Inflammatory macrophage treated with lipopolysaccharide for 4 hours (primary cell): ENCODE data around the gene SRD5A3.
A peak's percentile ranks its signal among the peaks of the same experiment; 100 is the strongest.

ENCODE experiments used
- DNase-seq: peaks from one replicate; pipeline ENCODE4 v3.0.0-alpha.2; 2020

Gene SRD5A3

DNA sequence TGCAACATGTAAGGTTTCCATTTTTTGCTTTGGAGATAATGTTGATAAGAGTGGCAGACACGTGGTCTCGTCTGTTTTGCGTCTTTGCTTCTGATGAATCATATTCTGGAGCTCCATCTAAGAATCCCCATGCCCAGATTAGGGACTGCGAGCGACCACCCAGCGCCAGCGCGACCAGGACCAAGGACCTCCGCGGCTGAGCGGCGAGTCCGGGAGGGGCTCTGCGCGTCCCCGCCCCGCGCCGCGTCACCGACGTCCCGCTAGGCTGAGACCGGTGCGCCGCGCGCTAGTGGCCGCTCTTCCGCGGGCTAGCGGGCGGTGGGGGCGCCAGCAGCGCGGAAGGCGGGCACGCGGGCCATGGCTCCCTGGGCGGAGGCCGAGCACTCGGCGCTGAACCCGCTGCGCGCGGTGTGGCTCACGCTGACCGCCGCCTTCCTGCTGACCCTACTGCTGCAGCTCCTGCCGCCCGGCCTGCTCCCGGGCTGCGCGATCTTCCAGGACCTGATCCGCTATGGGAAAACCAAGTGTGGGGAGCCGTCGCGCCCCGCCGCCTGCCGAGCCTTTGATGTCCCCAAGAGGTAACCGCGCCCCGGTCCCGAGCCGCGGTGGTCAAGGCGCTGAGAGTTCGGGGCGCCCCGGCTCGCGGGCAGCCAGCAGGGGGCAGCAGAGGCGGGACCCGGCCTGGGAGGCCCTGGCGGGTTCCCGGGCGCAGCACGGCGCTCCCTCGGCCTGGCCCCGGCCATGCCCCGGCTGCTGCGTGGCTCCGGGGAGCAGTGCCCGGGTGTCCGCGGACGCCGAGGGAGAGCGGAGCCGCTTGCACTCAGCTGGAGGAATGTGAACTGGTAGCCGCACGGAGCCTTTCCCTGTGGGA, at the start of gene SRD5A3:
TSS of gene SRD5A3 (plus strand) at position 263 of the 871 bp plus-strand sequence. CDS start at position 358, 95 bp downstream.
- DNase-seq = peak; percentile 83

DNA sequence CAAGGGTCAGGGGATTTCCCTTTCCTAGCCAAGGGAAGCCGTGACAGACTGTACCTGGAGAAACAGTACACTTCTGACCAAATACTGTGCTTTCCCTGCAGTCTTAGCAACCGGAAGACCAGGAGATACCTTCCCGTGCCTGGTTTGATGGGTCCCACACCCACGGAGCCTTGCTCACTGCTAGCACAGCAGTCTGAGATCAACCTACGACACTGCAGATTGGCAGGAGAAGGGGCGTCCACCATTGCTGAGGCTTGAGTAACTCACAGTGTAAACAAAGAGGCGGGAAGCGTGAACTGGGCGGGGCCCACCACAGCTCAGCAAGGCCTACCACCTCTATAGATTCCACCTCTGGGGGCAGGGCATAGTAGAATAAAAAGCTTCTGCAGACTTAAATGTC, 48.7 kb upstream of the SRD5A3 start:
- DNase-seq = no peak

DNA sequence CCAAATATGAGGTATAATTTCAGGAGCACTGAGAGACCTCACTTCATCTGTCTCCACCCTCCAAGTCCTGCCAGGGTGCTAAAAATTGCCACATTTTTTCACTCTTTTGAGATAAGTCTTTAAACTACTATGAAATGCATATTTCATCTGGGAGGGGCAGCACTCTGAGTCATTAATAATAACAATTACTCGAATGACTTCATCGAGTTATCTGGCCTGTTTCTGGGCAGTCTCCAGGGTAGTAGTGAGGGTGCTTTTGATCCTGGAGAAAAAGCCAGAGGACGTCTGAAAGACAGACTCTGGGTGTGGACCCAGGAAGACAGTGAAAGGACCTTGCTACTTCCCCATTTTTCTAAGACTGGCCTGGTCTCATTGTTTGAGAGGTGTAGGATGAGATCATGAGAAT, 42.3 kb upstream of the SRD5A3 start:
- peak; percentile 22 for DNase-seq

DNA sequence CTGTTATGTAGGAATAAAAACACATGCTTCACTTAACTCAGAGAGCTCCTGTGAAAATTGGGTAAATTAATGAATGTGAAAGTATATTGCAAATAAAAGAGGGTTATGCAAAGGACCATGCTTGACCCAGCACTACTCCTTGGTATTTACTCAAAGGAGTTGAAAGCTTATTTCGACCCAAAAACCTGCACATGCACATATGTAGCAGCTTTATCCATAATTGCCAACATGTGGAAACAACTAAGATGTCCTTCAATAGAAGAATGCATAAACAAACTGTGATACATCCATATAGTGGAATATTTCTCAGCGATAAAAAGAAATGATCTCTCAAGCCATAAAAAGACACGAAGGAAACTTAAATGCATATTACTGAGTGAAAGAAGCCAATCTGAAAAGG, 41.7 kb upstream of the SRD5A3 start:
- DNase-seq = no peak

DNA sequence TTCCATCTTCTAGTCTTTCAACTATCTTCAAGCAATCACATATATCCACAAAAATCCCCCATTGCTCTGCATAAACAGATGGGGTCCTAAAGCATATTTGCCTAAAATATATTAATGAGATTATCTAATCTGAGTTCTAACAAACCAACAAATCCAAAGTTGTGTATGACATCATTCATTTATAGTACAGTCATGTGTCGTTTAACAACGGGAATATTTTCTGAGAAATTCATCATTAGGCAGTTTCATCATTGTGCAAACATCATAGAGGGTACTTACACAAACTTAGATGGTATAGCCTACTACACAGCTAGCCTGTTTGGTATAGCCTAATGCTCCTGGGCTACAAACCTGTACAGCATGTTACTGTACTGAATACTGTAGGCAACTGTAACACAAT, 38.0 kb upstream of the SRD5A3 start:
- no peak for DNase-seq

DNA sequence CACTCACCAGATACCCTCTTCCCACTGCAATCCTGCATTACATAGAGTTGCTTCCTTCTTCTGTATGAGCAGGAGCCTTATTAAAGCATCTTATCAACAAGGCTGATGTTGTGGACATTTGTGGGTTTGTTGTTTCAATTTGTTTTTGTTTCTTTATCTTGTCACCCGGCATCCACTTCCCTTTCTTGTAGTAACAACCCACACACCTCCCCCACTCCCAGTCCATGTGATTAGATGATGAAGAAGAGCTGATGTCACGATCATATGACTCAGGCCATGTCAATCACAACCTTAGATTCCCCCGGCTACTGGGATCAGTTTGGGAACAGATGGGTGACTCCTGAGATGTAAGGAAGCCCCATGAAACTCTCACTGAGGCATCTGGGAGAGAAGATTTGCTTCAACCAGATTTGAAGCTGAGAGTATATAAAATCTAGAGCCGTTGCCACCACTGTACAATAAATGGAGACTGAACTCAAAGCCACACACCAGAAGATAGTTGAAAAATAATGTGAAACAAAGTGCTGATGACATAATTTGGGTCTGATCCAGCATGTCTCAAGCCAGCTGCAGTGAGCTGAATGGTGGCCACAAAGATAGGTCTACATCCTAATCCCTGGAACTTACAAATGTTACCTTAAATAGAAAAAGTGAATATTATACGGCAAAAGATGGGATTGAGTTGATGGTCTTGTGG, 34.1 kb upstream of the SRD5A3 start:
- DNase-seq = peak; percentile 98

DNA sequence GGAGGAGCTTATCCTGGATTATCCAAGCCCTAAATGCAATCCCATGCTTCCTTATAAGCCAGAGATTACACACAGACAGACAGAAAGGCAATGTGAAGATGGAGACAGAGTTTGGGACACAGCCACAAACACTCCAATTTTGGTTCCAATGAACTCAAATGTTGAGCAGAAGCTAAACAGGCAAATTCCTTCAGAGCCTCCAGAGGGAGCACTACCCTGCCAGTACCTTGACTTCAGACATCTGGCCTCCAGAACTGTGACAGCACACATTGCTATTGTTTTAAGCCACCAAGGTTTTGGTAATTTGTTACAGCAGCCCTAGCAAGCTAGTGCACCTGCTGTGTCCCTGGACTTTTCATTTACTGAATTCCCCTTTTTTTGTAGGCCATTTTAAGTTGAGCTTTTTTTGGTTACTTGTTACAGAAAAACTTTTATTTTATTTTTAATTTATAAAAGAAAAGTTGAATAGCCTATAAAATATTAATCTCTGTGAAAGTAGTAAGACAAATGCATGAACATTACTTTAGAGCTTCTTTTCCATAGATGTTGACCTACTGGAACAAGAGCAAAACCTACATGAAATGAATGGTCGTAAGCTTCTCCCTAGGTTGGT, 33.4 kb upstream of the SRD5A3 start:
- DNase-seq = peak; percentile 66

DNA sequence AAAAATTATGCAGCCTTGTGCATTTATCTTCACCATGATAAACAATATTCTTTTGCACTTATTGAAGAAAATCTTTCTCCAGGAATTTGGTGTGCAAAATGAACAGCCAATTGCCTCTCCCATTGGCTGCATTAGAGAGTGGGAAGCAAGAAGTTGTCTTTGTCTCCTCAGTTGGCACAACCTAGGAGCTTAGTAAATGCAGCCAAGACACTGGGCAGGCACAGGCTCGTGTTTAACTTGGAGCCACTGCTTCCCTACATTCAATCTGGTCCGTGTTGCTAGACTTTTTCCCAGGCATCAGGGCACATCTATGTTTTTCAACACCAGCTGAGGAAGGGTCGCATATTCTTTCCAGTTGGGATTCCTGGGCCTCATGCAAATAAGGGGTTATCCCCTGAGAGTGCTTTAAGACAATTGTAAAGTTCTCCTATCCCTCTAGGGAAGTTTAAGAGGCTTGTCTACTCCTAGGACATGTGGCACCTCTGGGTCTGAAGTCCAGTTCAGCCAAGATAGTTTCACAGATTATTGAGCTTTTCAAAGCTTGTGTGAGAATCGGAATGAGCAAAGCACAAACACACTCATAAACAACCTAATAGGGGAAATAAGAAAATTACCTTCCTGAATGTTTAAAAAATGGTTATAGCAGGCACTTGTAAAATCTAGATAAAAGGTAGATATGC, 31.8 kb upstream of the SRD5A3 start:
- no peak for DNase-seq

DNA sequence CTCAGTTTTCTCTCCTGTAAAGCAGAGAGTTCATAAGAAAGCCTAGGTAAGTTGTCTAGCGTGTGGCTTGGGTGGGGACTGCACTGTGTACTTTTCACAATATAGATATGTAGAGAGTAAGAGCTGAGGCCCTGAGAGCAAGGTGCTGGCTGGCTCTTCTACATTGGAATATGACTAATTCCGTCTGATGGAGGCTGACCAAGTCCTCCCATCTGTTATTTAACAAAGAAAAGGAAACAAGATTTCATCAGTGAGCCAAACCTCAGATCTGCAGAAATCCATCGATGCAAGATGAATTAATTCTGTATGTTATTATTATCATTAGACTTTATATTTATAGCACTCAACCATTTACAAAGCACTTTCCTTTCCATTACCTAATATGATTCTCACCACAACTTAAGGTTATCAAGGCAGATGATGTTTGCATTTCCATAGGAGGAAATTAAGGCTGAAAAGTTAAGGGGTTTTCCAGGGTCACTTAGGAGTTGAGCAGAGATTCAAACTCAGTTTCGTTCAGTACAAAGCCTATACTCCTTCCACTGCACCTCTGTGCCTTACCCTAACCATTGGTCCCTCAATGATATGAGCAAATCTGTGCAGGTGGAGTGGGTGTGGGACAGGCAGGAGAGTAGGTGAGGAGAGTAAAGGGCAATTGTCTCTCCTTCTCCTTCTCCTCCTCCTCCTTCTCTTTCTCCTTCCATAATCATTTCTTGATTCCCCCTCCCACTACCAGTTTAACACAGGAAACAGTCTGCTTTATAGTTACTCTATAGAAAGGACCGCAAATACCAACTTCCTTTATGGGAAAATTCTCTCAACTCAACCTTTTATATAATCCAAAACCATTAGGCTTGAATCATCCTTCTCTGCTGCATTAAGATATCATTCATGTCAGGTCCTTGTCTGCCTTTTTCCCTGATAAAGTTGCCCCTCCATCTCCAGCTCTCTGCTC, 27.6 kb upstream of the SRD5A3 start:
- no peak for DNase-seq

DNA sequence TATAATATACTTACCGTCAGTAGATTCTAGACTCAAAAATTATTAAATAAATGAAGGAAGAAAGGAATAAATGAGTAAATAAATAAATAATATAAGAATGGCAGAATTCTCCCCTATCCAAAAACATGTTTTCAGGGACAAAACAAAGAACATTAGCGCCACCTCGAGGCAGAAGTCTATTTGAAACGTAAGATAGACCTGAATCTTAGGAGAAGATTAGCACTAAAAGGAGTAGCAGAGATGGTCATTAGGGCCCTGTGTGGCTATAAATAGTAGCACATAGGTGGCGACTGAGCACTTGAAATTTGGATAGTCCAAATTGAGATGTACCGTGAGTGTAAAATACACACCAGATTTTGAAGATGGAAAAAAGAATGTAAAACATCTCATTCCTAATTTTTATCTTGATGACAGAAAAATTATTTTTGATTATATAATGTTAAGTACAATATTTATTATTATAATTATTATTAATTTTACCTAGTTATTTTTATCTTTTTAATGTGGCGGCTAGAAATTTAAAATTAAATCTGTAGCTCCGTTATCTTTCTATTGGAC, 24.3 kb upstream of the SRD5A3 start:
- DNase-seq = peak; percentile 88

DNA sequence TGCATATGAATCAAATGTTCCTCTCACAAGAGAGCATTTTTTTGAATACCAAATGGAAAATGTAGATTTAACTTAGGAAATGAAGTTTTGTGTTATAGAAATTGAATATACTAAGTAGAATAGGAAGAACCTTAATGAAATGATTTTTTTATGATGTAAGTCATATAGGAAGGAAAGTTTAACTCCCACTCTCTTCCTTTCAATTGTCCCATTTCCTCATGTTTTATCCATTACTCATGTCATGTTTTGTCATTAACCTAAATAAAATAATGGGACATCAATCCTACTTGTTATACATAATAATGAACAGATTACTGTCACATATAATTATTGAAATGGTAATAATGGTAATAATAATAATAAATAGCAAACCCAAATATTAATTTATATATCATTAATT, 22.7 kb upstream of the SRD5A3 start:
- peak; percentile 63 for DNase-seq

DNA sequence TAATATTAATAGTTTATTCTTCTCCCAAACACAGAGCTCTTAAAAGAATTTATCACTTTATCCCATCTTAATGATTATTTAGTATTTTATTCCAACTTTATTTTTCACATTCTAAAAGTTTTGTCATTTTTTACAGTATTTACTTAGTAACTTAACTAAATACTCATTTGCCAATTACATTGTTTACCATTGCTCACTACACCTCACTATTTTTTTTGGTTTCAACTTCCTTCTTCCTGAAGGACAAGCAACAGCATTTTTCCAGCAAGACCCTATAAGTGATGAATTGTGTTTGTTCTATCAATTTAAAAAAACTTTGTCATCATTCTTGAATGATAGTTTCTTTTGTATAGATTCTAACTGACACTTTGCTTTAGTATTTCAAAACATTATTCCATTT, 19.4 kb upstream of the SRD5A3 start:
- DNase-seq = no peak

DNA sequence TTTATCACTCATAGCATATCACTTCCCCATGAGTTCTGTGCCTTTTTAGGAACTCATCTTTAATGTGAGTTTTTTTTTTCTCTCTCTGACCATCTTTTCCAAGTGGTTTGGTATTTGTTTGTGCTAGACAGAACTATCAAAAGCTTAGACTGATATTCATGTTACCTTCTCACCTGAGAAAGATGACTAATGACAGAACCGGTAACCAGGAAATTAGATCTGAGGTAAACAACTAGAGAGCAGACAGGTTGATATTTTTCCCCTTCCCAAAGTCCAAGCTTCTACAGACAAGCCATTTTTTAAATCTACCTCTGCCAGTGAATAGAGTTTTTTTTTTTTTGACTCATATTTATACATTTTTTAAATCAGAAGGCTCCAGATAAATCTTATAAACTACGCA, 17.0 kb upstream of the SRD5A3 start:
- DNase-seq = no peak

DNA sequence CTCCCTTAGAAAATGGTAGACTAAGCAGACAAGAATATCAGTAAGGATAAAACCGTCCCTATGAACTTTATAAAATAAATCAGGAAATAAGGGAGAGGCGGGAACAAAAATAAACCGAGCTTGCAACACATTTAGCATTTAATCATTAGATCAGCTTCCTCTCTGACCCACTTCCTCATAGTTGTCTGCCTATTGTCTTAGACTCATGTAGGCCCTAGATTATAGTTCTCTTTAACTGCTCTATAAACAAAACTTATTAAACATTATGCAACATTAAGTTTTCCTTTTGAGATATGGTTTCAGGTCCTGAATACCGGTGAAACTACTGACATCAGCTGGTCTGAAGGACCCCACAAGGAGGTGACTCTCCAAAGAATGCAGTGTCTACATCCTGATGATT, 15.8 kb upstream of the SRD5A3 start:
- DNase-seq = peak; percentile 92

DNA sequence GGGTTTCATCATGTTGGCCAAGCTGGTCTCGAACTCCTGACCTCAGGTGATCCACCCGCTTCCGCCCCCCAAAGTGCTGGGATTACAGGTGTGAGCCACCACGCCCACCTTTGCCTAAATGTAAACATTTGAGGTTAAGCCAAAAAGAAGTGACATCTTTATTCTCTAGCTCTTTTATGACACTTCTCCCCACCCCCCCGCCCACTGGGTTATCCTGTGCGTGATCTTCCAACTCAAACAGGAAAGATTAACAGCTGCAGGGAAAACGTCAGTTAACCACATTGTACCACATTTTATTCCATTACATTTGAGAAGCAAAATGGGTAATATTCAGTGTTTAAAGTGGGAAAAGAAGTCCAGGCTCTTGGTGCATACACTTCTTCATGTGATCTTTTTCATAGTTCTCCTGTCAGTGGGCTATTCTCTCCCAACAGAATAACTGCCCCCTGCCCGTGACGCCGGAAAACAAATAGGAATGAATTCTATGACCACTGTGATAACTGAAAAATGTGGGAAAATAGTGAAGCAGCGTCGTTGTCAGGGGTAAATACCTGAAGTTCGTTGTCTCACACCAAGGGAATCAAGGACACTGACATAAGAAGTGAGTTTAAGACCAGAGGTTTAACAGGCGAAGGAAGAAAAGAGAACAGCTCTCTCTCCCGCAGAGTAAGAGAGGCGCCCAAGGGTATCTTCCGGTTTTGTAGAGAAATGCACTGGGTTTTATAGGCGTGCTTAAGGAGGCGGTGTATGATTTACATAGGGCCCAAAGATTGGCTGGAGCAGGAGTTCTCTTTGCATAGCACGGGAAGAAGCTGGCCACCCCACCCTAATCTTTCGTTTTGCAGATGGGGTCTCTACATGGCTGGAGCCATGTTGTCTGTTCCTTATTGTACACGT, 9.7 kb upstream of the SRD5A3 start:
- no peak for DNase-seq

DNA sequence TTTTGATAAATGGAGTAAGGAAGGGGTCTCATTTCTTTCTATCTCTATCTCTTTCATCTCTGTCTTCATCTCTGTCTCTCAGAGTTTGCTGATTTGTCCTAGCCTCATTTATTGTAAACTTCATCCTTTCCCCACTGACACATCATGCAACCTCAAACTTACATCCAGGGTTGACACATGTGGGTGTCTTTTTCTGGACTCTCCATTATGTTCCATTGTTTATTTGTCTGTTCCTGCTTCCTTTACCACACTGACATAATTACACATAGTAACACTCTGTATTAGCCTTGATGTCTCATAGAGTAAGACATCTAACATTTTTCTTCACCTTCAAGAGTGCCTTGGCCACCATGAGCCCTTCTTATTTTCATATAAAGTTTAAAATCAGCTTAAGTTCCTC, 8.1 kb upstream of the SRD5A3 start:
- DNase-seq = no peak

DNA sequence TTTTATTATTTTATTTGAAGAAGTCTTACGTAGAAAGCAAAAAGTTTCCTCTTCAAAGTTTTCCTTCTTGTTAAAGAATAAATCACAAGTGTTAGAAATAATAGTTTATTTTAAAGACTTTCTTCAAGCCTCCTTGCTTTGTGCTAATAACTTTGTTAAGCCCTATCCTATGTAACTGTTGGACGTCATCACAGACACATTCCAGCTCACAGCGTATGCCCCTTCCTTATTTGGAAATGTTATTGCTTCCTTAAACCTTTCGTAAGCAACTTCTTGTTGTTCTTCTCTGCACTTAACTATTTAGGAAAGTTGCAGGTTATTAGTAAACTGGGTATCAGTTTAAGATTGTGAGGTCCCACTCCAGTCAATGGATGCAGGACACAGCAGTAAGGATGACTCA, 7.6 kb upstream of the SRD5A3 start:
- DNase-seq = peak; percentile 46

DNA sequence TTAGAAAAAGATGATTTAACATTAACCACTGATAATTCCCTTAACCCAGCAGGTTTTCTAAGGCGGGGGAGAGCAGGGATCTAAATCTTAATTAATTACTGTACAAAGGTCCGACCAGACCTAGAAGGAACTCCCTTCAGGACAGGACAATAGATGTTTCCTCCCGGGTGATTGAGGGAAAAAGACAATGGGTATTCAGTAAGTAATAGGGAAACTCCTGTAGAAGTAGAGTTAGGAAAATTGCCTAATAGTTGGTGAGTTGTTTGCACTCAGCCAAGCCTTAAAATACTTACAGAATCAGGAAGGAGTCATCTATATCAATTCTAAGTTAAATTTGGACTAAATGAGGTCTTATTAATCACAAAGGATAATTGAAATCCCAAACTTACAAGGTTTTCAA, 5.8 kb upstream of the SRD5A3 start:
- peak; percentile 61 for DNase-seq

DNA sequence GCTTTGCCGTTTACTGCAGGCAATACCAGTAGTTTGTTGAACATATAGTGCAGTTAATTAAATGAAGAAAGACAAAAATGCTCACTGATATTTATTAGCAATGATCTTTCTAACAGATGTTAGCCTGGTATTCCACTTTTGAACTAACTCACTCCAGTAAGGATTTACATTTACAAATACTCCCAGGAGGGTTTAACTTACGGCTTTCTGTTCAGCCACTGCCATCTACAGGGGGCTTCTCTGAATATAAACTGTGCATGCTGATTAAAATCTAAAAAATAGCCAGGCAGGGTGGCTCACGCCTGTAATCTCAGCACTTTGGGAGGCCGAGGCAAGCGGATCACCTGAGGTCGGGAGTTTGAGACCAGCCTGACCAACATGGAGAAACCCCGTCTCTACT, 2.2 kb upstream of the SRD5A3 start:
- DNase-seq = no peak

DNA sequence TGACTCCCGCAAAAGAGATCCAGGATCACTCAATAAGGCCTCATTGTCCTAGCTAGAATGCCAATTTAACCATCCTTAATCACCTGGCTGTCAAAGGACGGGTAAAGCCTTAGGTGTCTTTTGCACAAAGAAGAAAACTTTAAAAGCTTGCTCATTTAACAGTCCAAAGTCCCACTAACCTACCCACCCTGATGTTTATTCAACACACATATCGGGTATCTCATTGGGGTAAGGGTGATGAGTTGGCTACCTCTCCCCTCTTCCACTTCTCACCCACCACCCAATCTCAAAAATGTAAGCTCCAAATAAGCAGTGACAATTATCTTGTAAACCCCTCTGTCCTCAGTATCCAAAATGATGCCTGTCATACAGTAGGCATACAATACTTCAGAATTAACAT, 988 bp upstream of the SRD5A3 start:
- DNase-seq = no peak

DNA sequence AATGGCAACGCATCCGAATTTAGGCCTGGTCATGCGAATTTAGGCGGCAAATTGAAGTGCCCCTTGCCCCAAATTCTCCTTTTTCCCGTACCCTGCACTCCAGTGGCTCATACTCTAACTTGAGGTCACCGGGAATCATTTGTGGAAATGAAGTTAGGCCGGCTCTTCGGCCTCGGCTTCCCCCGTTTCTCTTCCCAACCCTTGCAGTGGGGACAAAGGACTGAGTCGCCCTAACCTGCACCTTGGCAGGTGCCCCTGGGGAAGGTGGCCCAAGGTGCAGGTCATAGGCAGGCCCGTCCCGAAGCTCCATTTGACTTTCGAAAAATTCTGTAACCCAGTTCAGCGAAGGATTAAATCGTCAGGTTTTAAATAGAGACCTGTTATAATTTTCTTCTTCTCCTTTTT, 811 bp downstream of the SRD5A3 start:
- DNase-seq = no peak
